ENCODE data around the gene RDH13.

Gene RDH13

DNA sequence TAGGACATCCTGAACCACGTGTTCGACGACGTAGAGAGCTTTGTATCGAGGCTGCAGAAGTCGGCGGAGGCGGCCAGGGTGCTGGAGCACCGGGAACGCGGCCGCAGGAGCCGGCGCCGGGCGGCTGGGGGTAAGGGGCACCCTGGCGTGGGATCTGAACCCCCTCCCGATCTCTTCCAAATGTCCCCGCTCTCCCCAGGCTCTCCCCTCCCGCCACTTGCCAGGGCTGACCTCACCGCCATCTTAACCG lies 18.7 kb upstream of the RDH13 start:
- H3K9ac ChIP-seq (ENCODE audit: low read depth, low read length) = peak overlapping the region; percentile 26; the same call in 1 of the 2 replicates
- peaks cover 5% of the 10 kb centered on the region; the same call in 1 of the 2 replicates for H3K4me1 ChIP-seq (ENCODE audit: insufficient read depth, low read length)
- H3K27ac ChIP-seq (ENCODE audit: low read depth, low read length) = no peak overlapping the region
- peaks cover 72% of the 10 kb centered on the region for H3K27me3 ChIP-seq (ENCODE audit: insufficient read depth, low read length)
- H3K36me3 ChIP-seq (ENCODE audit: insufficient read depth, low read length) = no peaks in the 10 kb centered on the region
- peak overlapping the region; percentile 56 for H3K4me3 ChIP-seq (ENCODE audit: low read length)
- no peaks in the 10 kb centered on the region for H3K9me3 ChIP-seq (ENCODE audit: insufficient read depth, low read depth, low read length)
- 5% methylated on average over 22 of the region's 22 CpGs for WGBS

DNA sequence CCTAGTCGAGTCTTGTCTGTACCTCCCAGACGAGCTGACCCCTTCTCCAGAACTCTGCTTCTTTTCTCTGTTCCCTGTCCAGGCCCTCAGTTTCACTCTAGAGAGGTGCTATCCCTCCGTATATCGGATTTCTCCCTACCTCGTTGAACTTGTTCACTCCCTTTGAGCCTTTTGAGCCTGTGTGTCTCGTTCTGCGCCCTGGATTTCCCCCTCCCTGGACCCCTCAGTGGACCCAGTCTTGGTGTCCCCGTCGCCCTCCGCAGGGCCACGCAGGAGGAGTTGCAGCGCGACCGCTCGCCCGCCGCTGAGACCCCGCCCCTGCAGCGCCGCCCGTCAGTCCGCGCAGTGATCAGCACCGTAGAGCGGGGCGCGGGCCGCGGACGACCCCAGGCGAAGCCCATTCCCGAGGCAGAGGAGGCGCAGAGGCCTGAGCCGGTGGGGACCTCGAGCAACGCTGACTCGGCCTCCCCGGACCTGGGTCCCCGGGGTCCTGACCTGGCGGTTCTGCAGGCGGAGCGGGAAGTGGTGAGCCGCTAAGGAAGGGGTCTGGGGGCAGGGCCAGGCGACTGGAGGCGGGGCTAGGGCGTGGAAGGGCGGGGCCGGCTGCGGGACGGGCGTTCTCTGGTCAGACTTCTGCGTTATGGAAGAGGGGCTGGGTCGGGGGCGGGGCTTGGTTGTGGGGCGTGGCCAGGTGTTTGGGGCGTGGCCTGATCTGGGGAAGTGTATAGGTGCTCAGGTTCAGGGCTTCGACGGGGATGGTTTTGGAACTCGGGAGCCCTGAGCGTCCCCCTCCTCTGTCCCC lies 18.2 kb upstream of the RDH13 start:
- Histone ChIP-seq H3K9ac (ENCODE audit: low read depth, low read length) (peak overlapping the region; percentile 44; the same call in 1 of the 2 replicates), H3K36me3 (ENCODE audit: insufficient read depth, low read length) (no peaks in the 10 kb centered on the region), H3K9me3 (ENCODE audit: insufficient read depth, low read depth, low read length) (no peaks in the 10 kb centered on the region), H3K27ac (ENCODE audit: low read depth, low read length) (peak overlapping the region; percentile 64; the same call in 1 of the 2 replicates), H3K27me3 (ENCODE audit: insufficient read depth, low read length) (peaks cover 71% of the 10 kb centered on the region), H3K4me1 (ENCODE audit: insufficient read depth, low read length) (peaks cover 4% of the 10 kb centered on the region; the same call in 1 of the 2 replicates), H3K4me3 (ENCODE audit: low read length) (peak overlapping the region; percentile 73)
- WGBS = 1% methylated on average over 60 of the region's 60 CpGs

DNA sequence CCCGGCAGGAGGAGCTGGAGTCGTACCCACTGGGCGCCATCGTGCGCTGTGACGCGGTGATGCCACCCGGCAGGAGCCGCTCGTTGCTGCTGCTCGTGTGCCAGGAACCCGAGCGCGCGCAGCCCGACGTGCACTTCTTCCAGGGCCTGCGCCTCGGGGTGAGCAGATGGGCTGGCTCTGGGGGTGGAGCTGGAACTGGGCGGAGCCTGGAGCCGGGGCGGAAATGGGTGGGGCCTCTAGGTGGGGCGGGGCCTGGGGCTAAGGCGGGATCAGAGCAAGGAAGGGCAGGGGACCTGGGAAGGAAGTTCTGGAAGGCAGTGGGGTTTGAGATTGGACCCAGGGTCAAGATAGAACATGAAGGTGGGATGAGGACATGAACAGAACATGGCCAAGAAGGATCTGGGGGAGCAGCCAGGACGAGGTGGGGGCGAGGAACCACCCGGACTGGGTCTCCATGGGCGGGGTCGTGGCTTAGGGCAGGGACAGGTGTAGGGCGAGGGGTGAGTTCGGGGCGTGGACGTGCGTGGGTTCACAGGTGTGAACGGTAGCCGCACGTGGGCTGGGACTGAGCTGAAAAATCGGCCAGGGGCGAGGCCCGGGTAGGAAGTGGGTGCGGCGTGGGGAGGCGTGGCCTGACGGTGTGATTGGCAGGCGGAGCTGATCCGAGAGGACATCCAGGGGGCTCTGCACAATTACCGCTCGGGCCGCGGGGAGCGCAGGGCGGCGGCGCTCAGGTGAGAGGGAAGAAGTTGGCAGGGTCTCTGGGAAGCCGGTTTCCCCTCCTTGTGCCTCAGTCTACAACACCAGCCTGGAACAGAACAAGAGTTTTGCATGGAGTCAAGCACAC lies 17.4 kb upstream of the RDH13 start:
- Histone ChIP-seq H3K27me3 (ENCODE audit: insufficient read depth, low read length) (peaks cover 65% of the 10 kb centered on the region), H3K36me3 (ENCODE audit: insufficient read depth, low read length) (no peaks in the 10 kb centered on the region), H3K9ac (ENCODE audit: low read depth, low read length) (peak overlapping the region; percentile 44; the same call in 1 of the 2 replicates), H3K27ac (ENCODE audit: low read depth, low read length) (peak overlapping the region; percentile 64; the same call in 1 of the 2 replicates), H3K4me1 (ENCODE audit: insufficient read depth, low read length) (no peaks in the 10 kb centered on the region), H3K4me3 (ENCODE audit: low read length) (peak overlapping the region; percentile 73), H3K9me3 (ENCODE audit: insufficient read depth, low read depth, low read length) (no peaks in the 10 kb centered on the region)
- 6% methylated on average over 55 of the region's 55 CpGs for WGBS

DNA sequence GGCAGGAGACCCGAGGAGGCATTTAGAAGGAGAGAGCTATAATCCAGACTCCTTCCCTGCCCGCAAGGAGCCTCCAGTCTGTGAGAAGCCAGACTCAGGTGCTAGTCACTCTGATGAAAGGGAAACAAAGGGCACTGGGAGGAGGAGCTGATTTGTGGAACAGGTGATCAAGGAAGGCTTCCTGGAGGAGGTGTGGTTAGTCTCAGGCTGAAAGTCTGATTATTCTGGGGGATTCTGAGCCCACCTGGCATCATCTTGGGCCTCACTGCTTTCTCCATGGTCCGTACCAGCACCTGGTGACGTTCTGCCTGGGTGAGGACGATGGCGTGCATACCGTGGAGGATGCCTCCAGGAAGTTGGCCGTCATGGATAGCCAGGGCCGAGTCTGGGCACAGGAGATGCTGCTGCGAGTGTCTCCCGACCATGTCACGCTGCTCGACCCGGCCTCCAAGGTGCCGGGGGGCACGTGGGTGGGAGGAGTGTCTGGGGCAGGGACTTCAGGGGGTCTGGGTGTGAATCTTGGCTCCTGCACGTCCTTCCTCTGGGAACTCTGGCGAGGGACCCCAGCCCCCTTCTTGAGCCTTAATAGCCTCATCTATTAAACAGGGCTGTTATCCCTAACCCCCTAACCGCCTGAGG lies 16.6 kb upstream of the RDH13 start:
- no peak overlapping the region for H3K9ac ChIP-seq (ENCODE audit: low read depth, low read length)
- H3K4me1 ChIP-seq (ENCODE audit: insufficient read depth, low read length) = peaks cover 3% of the 10 kb centered on the region; the same call in 1 of the 2 replicates
- WGBS = 78% methylated on average over 19 of the region's 19 CpGs
- no peak overlapping the region for H3K27ac ChIP-seq (ENCODE audit: low read depth, low read length)
- H3K27me3 ChIP-seq (ENCODE audit: insufficient read depth, low read length) = peaks cover 61% of the 10 kb centered on the region
- no peaks in the 10 kb centered on the region for H3K9me3 ChIP-seq (ENCODE audit: insufficient read depth, low read depth, low read length)
- no peaks in the 10 kb centered on the region for H3K36me3 ChIP-seq (ENCODE audit: insufficient read depth, low read length)
- H3K4me3 ChIP-seq (ENCODE audit: low read length) = peak overlapping the region; percentile 42

DNA sequence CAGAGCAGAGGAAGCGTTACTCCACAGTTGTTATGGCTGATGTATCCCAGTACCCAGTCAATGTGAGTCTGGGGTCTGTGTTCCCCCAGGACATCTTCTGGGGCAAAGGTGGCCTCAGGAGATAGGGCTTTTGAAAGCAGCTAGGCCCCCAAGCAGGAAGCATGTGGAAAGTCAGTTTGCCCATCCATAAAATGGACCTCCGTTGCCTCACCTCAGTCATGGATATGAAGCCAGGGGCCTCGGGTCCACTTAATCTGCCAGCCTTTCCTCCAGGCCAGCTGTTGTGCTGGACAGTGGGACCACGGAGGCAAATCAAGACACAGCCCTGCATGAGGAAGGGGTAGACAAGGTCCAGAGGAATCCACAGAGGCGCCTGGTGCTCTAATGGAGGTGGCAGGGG lies 16.0 kb upstream of the RDH13 start:
- 92% methylated on average over 5 of the region's 5 CpGs for WGBS
- Histone ChIP-seq H3K4me1 (ENCODE audit: insufficient read depth, low read length) (peaks cover 3% of the 10 kb centered on the region; the same call in 1 of the 2 replicates), H3K27me3 (ENCODE audit: insufficient read depth, low read length) (peaks cover 60% of the 10 kb centered on the region), H3K9ac (ENCODE audit: low read depth, low read length) (no peak overlapping the region), H3K9me3 (ENCODE audit: insufficient read depth, low read depth, low read length) (no peaks in the 10 kb centered on the region), H3K4me3 (ENCODE audit: low read length) (no peak overlapping the region), H3K27ac (ENCODE audit: low read depth, low read length) (no peak overlapping the region), H3K36me3 (ENCODE audit: insufficient read depth, low read length) (no peaks in the 10 kb centered on the region)

DNA sequence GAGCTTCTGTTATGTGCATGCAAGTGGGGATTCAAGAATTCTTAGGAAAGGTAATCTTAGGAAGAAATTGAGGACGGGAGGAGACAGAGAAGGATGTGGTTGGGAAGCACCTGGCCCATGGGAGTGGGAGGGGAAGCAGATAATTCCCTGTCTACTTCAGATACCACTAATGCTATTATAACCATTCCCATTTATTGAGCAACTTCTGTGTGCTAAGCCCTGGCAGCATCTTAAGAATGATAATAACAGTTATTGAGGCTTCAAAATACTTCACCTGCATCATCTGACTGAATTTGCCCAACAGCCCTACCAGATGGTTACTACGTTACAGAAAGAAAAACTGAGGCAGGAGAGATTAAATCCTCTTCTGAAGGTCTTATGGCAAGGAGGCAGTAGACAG lies 14.2 kb upstream of the RDH13 start:
- no peak overlapping the region for H3K9ac ChIP-seq (ENCODE audit: low read depth, low read length)
- H3K27ac ChIP-seq (ENCODE audit: low read depth, low read length) = no peak overlapping the region
- peaks cover 59% of the 10 kb centered on the region for H3K27me3 ChIP-seq (ENCODE audit: insufficient read depth, low read length)
- WGBS = 86% methylated on average over 2 of the region's 2 CpGs
- no peaks in the 10 kb centered on the region for H3K36me3 ChIP-seq (ENCODE audit: insufficient read depth, low read length)
- peaks cover 3% of the 10 kb centered on the region; the same call in 1 of the 2 replicates for H3K4me1 ChIP-seq (ENCODE audit: insufficient read depth, low read length)
- H3K4me3 ChIP-seq (ENCODE audit: low read length) = no peak overlapping the region
- no peaks in the 10 kb centered on the region for H3K9me3 ChIP-seq (ENCODE audit: insufficient read depth, low read depth, low read length)

DNA sequence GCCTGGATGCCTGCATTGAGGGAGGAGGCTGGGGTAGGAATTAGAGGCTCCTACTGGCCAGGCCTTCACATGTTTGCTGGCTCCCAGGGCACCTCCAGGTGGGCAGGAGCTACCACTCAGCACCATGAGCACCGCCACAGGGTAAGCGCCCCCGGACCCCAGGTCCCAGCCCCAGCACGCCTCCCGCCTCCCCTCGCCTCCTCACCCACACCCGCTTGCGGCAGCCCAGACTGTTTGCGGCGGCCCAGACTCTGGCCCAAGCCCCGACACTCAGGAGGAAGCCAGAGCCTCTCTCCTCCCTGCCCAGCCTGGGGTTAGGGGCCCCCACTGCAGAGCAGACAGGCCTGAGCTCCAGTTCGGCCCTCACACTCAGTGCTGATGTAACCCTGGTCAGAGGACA lies 13.4 kb upstream of the RDH13 start:
- H3K4me1 ChIP-seq (ENCODE audit: insufficient read depth, low read length) = peaks cover 3% of the 10 kb centered on the region; the same call in 1 of the 2 replicates
- peak overlapping the region; percentile 45; the same call in 1 of the 2 replicates for H3K4me3 ChIP-seq (ENCODE audit: low read length)
- peaks cover 60% of the 10 kb centered on the region for H3K27me3 ChIP-seq (ENCODE audit: insufficient read depth, low read length)
- H3K36me3 ChIP-seq (ENCODE audit: insufficient read depth, low read length) = no peaks in the 10 kb centered on the region
- no peaks in the 10 kb centered on the region for H3K9me3 ChIP-seq (ENCODE audit: insufficient read depth, low read depth, low read length)
- WGBS = 81% methylated on average over 12 of the region's 12 CpGs
- H3K27ac ChIP-seq (ENCODE audit: low read depth, low read length) = no peak overlapping the region
- H3K9ac ChIP-seq (ENCODE audit: low read depth, low read length) = no peak overlapping the region

DNA sequence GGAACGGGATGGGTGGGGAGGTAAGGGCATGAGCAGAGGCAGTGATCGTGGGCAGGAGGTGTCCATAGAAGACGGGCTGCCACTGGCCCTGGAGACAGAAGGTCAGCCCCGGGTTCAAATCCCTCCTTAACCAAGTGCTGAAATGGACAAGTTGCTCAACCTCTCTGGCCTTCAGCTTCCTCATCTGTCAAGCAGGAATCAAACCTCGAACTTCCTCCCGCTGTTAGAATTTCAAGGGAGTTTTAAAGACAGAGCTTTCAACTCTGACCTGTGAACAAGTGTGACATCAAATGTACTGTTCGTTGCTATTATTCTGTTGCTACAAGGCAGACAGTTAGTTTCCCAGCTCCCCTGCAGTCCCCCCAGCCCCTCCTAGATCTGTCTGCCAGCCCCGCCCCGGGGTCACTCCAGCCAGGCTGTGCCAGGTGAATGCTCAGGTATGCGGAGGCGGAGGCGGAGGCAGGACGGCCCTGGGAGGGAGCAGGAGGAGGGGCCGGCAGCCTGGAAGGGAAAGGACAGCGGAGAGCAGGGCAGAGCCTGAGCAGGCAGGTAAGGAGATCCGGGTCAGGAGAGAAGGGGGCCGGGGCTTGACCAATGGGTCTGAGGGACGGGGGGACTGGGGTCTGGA lies 12.5 kb upstream of the RDH13 start, which contains the start of gene EPS8L1:
Gene EPS8L1, plus strand, starts transcription at position 499 of the 628 bp plus-strand sequence. CDS start 576 bp downstream, outside the sequence.
- H3K9ac ChIP-seq (ENCODE audit: low read depth, low read length) = no peak within 1 kb of the TSS
- WGBS = 25% methylated on average over 18 of the region's 18 CpGs
- H3K9me3 ChIP-seq (ENCODE audit: insufficient read depth, low read depth, low read length) = no peaks in the 10 kb centered on the region
- peak within 1 kb of the TSS; percentile 45 for H3K4me3 ChIP-seq (ENCODE audit: low read length)
- peaks cover 61% of the 10 kb centered on the region for H3K27me3 ChIP-seq (ENCODE audit: insufficient read depth, low read length)
- H3K36me3 ChIP-seq (ENCODE audit: insufficient read depth, low read length) = no peaks in the 10 kb centered on the region
- H3K4me1 ChIP-seq (ENCODE audit: insufficient read depth, low read length) = peaks cover 3% of the 10 kb centered on the region; the same call in 1 of the 2 replicates
- no peak within 1 kb of the TSS for H3K27ac ChIP-seq (ENCODE audit: low read depth, low read length)

DNA sequence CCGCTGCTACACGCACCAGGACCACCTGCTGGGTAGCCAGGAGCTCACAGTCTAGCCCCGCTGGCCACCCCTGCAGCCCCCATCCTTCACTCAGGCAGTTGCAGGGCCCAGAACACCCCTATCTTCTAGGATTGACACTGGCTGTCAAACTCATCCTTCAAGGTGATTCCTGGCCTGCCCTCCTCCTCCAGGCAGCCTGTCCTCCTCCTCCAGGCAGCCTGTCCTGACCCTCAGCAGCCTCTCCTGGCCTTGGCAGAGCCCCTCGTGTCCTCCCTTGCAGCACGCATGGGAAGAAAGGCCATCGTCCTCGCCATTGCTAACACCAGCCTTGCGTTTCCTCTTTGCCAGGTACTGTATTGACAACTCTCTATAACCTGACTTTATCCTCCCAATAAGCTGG lies 9.0 kb upstream of the RDH13 start:
- 62% methylated on average over 8 of the region's 8 CpGs for WGBS
- Histone ChIP-seq H3K9me3 (ENCODE audit: insufficient read depth, low read depth, low read length) (no peaks in the 10 kb centered on the region), H3K4me3 (ENCODE audit: low read length) (no peak overlapping the region), H3K9ac (ENCODE audit: low read depth, low read length) (no peak overlapping the region), H3K4me1 (ENCODE audit: insufficient read depth, low read length) (peaks cover 9% of the 10 kb centered on the region), H3K27me3 (ENCODE audit: insufficient read depth, low read length) (peaks cover 76% of the 10 kb centered on the region), H3K27ac (ENCODE audit: low read depth, low read length) (no peak overlapping the region), H3K36me3 (ENCODE audit: insufficient read depth, low read length) (no peaks in the 10 kb centered on the region)

DNA sequence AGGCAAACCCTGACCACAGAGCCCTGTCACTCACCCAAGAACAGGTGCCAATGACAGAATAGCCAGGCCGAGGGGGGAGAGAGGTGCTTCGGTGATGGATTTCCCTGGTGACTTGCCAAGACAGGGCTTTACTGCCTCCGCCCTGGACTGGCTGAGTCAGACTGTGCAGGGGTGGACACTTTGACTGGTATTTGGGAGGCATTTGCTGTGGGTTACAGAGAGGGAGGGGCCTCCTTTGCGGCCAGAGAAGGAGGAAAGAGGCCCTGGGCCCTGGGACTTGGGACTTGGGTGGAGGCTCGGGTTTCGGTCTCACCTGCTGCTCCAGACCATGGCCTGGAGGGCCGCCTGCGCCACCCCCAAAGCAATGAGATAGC lies 8.2 kb upstream of the RDH13 start:
- 81% methylated on average over 8 of the region's 8 CpGs for WGBS
- H3K27me3 ChIP-seq (ENCODE audit: insufficient read depth, low read length) = peaks cover 81% of the 10 kb centered on the region
- H3K27ac ChIP-seq (ENCODE audit: low read depth, low read length) = no peak overlapping the region

More for the DNA sequence above, 8.2 kb upstream of the RDH13 start:
- no peak overlapping the region for H3K9ac ChIP-seq (ENCODE audit: low read depth, low read length)
- H3K4me1 ChIP-seq (ENCODE audit: insufficient read depth, low read length) = peaks cover 9% of the 10 kb centered on the region
- no peak overlapping the region for H3K4me3 ChIP-seq (ENCODE audit: low read length)
- no peaks in the 10 kb centered on the region for H3K36me3 ChIP-seq (ENCODE audit: insufficient read depth, low read length)
- no peaks in the 10 kb centered on the region for H3K9me3 ChIP-seq (ENCODE audit: insufficient read depth, low read depth, low read length)
